GM19372 (cell line): Measurements from ENCODE around the gene NOX5.

Experiments
- ATAC-seq: cut with Tn5 transposase; IDR thresholded peaks from one replicate; pipeline ENCODE4 v1.9.1; 2021; ENCODE audit warnings: mild to moderate bottlenecking, low read depth, moderate library complexity; ENCODE audit not compliant: unreplicated experiment

The NOX5 gene

GRCh38 chr15:68990992-68991500 lies 23.4 kb upstream of the NOX5 start:
- ATAC-seq, result no peak

- no peak for ATAC-seq
Observed at GRCh38 chr15:68991723-68992122, 22.8 kb upstream of the NOX5 start.

GRCh38 chr15:68992696-68993095 lies 21.8 kb upstream of the NOX5 start:
- ATAC-seq, result no peak

- no peak for ATAC-seq
Observed at GRCh38 chr15:68993276-68993675, 21.2 kb upstream of the NOX5 start.

- ATAC-seq, result no peak
Observed at GRCh38 chr15:68994149-68994548, 20.3 kb upstream of the NOX5 start.

GRCh38 chr15:68994981-68995761 lies 19.3 kb upstream of the NOX5 start:
- ATAC-seq, result no peak

GRCh38 chr15:68997050-68997449 lies 17.4 kb upstream of the NOX5 start:
- ATAC-seq, result no peak

GRCh38 chr15:68997930-68998777 lies 16.3 kb upstream of the NOX5 start:
- ATAC-seq, result no peak

- ATAC-seq, result no peak
Observed at GRCh38 chr15:68999091-68999490, 15.4 kb upstream of the NOX5 start.

GRCh38 chr15:69000091-69000490 lies 14.4 kb upstream of the NOX5 start:
- no peak for ATAC-seq

GRCh38 chr15:69000725-69001503 lies 13.6 kb upstream of the NOX5 start:
- ATAC-seq, result no peak

- ATAC-seq, result no peak
Observed at GRCh38 chr15:69002783-69003182, 11.7 kb upstream of the NOX5 start.

GRCh38 chr15:69004011-69004410 lies 10.5 kb upstream of the NOX5 start:
- no peak for ATAC-seq

- no peak for ATAC-seq
Observed at GRCh38 chr15:69008056-69008455, 6.4 kb upstream of the NOX5 start.

- no peak for ATAC-seq
Observed at GRCh38 chr15:69009341-69009740, 5.2 kb upstream of the NOX5 start.

GRCh38 chr15:69011641-69012040 lies 2.9 kb upstream of the NOX5 start:
- no peak for ATAC-seq

GRCh38 chr15:69012761-69013364 lies 1.6 kb upstream of the NOX5 start:
- ATAC-seq, result no peak

- no peak for ATAC-seq
Observed at GRCh38 chr15:69013726-69014406, 629 bp upstream of the NOX5 start.

GRCh38 chr15:69015591-69015990 lies 1.1 kb downstream of the NOX5 start:
- ATAC-seq, result no peak
